Measurements from ENCODE around the gene ATP2B3.
A peak's percentile ranks its signal among the peaks of the same experiment; 100 is the strongest.

The ATP2B3 gene

GRCh38 chrX:153511784-153512500 lies 5.5 kb upstream of the ATP2B3 start:
- peak; percentile 52 for DNase-seq

DNA sequence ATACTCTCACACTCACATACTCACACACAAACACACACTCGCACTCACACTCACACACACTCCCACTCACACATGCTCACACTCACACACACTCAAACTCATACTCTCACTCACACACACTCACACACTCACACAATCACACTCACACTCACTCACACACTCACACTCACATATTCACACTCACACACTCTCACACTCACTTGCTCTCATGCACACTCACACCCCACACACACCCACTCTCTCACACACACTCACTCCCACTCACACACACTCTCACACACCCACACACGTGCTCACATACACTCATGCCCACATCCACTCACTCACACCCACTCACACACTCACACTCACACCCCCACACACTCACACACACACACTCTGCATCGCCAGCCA lies 4.9 kb upstream of the ATP2B3 start:
- DNase-seq = no peak

- no peak for DNase-seq
Observed at GRCh38 chrX:153513265-153513664, 4.2 kb upstream of the ATP2B3 start.

DNA sequence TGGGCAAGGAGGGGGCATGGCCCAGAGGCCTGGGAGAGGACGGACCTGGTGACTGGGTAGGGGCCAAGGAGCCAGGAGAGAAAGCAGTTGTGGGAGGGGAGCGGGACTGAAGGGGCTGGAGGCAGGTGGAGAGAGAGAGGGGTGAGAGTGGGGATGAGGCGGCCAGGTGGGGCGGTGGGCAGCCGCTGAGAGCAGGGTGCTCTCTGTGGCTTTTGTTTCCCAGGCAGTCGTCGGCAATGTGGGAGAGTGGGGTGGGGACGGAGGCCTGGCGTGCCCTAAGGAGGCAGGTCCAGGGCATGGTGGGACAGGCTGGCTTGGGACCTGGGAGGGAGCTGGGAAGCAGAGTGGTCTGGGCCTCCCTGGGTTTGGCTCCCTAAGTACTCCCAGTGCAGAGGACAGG lies 3.2 kb upstream of the ATP2B3 start:
- no peak for DNase-seq

DNA sequence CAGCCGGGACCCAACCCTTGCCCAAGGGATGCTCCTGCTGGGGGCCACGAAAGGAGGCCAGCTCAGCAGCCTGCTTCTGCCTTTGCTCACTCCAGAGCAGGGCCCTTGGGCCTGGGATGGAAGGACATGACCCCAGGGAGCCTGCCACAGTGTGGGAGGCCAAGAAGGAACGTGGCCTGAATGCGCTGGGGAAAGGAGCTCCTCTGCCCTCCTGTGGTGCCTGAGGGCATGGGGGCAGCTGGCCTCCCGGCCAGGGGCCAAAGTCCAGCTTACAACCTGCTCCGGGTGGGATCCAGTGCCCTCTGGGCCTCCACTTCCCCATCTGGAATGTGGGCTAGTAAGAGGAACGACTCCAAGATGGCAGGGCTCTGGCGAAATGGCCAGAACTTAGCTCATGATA lies 2.0 kb upstream of the ATP2B3 start:
- no peak for DNase-seq

- DNase-seq = no peak
Observed at GRCh38 chrX:153516073-153516472, 1.4 kb upstream of the ATP2B3 start.

GRCh38 chrX:153517946-153518834 lies 748 bp downstream of the ATP2B3 start:
- no peak for DNase-seq

GRCh38 chrX:153519569-153520286 lies 2.3 kb downstream of the ATP2B3 start:
- DNase-seq = no peak

DNA sequence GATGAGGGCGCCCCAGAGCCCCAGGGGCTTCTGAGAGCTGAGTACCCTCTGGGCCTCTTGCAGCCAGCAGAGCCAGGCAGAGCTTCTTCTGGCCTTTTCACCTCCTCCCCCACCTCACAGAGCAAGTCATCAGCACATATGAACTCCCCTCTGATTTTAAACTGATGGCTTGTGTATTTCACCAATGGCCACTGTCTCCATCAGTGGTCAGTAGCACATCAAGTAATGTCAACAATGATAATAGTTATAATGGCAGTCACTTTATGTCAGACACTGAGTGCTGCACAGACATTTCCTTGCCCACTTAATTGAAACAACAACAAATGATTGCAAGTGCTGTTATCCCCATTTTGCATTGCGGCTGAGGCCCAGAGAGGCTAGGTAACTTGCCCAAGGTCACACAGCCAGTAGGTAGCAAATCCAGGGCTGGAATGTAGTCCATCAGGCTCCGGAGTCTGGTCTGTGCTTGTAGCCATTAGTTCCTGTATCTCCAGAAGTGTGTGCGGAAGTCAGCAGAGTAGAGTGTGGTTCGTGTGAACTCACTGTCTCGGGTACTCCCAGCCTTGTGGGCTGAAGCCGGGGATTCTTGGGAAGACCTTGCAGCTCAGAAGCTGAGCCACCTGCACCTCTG lies 3.0 kb downstream of the ATP2B3 start:
- no peak for DNase-seq

DNA sequence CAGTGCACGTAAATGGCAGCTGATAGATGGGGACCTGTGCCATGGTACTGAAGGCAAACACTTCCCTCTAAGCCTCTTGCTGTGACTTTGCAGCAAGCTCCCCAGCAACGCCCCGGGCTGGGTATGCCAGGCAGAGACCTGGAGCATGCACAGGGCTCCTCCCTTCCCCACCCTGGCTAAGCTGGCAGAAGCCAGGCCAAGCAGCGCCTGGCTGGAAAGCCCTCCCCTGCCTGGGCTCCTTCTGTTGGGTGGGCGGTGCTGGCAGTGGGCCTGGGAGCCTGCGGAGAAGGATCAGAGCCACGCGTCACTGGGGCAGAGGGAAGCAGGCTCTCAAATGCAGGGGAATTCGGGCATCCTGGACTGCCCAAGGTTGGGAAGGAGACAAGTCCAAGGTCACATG lies 3.6 kb downstream of the ATP2B3 start:
- DNase-seq = peak; percentile 32

GRCh38 chrX:153522259-153522658 lies 4.8 kb downstream of the ATP2B3 start:
- no peak for DNase-seq

DNA sequence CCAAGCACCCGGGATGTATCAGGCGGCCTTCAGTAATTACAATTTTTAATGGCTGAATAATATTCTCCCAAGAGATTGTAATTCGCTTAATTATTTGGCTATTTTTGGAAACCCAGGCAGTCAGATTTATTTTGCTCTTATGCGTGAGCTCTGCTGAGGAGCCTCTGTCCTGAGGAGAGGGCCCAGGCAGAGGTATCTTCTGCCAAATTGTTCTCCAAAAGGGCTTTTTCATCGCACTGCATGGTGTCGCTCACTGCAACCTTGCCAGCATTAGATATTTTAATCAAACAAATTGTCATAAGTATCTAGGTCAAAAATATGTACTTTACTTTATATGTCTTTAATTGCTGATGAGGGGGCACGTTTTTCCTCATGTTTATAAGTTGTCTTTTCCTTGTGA lies 5.8 kb downstream of the ATP2B3 start:
- no peak for DNase-seq

- DNase-seq = no peak
Observed at GRCh38 chrX:153524234-153524633, 6.8 kb downstream of the ATP2B3 start.

DNA sequence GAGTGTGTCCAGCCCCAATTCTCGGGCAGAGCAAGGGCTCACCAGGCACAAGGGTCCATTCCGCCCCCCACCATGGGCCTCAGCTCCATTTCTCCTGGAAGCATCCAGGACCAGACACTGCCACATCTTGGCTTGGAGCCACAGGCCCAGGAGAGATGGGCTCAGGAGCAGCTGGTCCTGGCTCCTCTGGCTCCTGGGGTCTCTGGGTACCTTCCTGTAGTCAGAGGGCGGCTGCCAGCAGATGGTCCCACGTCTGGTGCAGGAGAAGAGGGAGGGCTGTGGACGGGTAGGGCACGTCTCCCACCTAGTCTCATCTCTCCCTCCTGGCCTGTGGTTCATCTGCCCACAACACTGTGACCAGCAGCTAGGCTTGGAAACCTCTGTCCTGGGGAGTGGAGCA lies 8.0 kb downstream of the ATP2B3 start:
- DNase-seq = no peak

DNA sequence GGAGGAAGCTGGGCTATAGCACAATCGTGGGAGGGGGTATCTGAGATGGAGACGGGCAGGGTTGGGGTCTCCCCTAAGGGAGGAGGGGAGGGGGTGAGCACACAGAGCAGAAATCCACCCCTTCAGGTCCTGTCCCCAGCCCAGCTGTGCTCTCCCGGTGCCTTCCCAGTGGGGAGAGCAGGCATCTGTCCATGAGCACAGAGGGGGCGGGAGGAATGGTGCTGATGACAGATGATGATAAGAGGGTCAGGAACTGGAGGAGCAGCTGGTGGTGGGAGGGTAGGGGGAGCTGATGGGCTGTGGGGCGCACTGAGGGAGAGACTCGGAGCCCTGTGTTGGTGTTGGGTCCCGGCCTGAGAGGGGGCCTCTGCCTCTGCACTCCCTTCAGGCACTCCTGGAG lies 8.6 kb downstream of the ATP2B3 start:
- DNase-seq = no peak

DNA sequence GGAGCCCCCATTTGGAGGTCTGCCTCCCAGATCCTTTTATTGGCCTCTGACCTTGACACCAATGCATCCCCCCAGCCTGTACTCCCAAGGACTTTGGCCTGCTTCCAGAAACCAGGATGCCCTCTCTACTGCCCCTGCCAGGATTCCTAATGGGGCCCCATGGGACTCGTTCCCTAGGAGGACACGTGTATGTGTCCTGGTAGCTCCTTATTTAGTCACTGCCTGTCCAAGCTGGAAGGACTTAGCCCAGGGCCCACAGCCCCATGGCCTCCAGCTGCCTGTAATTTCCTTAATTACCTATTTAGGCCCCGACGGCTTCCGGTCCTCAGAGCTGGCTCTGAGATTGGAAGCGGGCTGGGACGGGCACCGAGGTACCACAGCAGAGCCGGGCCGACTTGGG lies 9.4 kb downstream of the ATP2B3 start:
- DNase-seq = no peak

DNA sequence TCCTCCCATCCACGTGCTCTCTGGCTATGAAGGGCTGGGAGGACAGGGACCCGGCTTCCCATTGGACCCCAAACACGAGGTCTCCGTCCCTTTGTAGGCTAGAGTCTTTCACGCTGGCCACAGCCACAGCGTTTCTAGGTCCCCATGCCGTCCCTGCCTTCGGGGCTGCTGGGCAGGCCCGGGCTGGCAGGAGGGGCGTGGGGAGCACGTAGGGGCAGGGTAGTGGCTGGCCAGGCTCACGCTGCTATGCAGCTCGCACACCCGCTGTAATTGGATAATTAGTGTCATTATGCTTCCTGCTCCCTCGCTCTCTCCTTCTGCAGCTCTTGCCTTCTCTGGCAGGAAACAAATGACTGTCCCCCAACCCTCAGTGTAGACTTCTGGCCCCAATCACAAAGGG lies 9.8 kb downstream of the ATP2B3 start:
- peak; percentile 33 for DNase-seq

DNA sequence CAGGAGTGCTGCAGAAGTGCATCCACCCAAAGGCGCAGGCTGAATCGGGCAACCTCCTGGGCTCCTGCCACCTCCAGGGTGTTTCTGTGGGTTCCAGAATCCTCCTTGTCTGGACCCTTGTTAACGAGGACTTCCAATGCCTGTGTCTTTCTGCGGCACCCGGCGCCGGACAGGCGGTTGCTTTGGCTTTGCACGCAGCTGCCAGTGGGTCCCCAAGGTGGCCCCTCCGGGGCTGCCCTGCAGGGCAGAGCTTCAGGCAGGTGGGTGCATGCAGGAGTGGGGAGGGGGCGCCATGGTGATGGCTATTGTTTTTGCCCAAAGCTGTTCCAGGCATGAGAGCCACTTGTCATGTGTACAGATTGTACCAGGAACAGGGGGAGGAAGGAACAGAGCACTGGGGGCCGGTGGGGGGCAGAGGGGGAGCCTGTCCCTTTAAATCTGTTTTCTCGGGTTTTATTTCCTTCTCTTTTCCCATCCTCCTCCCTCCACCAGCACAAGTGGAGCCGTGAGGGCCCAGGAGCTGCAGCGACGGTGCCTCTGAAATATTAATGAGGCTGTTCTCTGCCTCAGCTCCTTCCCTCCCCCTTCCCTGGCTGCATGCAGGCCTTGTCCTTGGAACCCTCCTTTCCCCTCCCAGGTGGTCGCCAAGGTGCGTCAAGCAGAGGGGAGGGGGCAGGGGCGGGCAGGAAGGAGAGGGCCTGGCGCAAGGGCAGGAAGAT lies 13.1 kb downstream of the ATP2B3 start:
- peak; percentile 74 for DNase-seq

GRCh38 chrX:153533091-153533490 lies 15.6 kb downstream of the ATP2B3 start:
- peak; percentile 60 for DNase-seq

DNA sequence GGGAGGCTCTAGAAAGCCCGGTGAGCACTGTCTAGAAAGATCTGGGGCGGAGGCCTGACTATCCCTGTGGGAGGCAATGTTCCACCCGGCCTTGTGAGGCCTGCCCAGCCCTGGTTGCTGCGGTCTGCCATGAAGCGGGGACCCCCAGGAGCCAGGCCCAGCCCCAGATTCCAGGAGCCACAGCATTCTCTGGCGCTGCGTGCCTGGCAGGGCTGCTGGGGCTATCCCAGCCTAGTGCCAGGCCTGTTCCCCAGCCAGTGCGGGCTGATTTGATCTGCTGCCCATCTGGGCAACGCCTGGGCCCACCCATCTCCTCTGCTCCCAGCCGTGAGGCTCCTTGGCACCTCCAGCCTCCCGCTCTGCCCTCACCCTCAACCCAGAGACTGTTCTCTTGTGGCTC lies 19.6 kb downstream of the ATP2B3 start:
- no peak for DNase-seq

GRCh38 chrX:153537526-153538295 lies 20.3 kb downstream of the ATP2B3 start:
- DNase-seq = peak; percentile 72

- no peak for DNase-seq
Observed at GRCh38 chrX:153538424-153538823, 21.0 kb downstream of the ATP2B3 start.

Measured in DMS79 treated with DMSO at 0.1 percent for 48 hours (cell line).